T-helper 1 cell (primary cell): ENCODE measurements around the gene SNCB.

Experiments used
- DNase-seq, 5 donors: peaks; one replicate each; pipeline ENCODE4 v3.0.0-alpha.2; 2012 to 2020
- total RNA-seq, 4 donors: gene quantifications; one replicate each; lab custom pipeline; 2026; lab: John Stamatoyannopoulos, UW

SNCB gene
- total RNA-seq: 0 reads per million in 4 donors

- DNase-seq: peak in 1 of 5 donors; percentile 29
Observed at GRCh38 chr5:176629853-176630680, at the start of gene SNCB, which contains the start of gene EIF4E1B. SNCB (minus strand) TSS chr5:176630534; CDS start chr5:176629654, 880 bp downstream. EIF4E1B (plus strand) TSS chr5:176630675; CDS start chr5:176642788, 12,113 bp downstream.

DNA sequence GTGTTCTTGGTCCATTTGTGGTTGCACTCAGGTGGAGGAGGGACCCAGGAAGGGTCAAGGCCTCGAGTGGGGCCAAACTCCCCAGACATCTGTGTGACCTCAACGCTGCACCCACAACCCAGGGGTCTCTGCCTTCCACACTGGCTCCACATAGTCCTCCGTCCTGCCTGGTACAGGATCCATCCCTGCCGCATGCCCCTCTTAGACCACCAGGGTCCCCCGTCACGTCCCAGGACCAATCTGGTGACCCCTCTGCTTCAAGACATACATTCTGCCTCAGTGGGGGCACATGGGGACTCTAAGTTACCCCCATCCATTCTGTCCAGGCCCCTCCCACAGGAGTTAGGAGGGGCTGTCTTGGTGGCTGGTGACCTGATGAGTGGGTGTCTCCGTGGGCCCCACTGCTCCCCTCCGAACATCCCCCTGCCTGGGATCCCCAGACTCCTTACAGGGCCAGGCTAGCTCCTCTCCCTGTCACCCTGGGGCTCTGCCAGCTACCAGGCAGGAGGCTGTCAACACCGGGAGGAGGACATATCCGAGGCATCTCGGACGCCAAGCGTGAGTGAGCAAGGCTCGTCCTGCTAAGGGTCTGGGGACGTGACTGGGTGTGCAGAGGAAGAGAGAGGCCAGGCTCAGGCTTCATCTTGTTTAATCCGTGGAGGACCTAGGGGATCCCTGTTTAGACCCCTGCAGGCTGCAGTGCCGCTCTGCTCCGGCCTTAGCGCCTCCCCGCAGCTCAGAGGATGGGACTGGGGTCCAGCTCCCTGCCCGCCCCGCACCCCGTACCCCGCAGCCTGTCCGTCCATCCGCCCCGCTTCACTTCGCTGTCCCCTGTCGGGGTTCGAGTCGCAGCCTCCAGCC lies 49.3 kb upstream of the SNCB start:
- no peak for DNase-seq

DNA sequence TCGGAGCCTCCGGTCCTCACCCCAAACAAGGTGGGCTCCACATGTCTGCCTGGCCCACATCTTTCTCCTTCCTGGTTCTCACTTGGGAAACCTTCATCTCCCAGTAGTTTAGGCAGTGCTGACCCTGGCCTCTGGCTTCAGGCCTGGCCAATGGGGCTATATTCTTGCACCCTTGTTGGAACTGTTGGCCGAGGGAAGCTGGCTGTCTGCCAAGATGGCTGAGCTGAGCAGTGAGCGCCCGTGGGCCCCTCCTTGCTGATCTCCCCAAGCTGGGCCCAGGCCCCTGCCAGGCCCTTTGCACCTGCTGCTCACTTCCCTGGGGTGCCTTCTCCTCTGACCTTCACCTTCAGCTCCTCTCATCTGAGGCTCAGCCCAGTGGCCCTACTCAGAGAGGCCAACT lies 48.2 kb upstream of the SNCB start:
- DNase-seq: no peak

DNA sequence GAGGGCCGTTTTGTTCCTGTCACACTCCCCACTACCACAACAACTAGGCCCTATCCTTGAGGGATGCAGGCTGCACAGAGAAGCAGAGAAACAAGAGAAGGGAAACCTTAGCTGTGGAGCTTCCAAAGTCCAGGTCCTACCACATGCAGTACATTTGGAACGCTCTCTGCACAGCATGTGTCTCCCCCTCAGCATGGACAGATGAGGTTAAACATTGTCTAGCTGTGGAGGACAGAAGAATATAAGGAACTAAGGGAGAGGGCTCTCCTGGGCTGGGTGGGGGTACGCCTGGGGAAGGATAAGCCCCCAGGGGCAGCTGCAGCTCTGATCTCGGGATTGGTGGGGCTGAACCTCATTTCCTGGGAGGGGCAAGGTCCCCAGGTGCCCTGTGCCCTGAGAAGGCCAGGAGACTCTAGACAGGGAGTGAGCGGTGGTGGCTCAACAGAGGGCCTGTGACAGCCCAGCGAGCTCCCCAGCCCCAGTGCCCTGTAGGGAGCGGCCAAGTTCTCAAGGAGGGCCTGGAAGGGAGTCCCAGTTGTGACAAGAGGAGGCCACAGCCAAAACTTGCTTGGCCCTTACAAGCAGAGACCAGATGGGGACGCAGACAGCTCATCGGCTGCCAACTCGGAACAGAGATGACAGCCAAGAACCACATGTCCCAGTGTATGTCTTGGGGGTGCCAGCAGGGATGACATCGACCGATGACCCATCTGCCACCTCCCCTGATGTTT lies 47.0 kb upstream of the SNCB start:
- DNase-seq: no peak

GRCh38 chr5:176676361-176676824 lies 46.1 kb upstream of the SNCB start:
- no peak for DNase-seq

GRCh38 chr5:176675676-176676360 lies 45.5 kb upstream of the SNCB start:
- no peak for DNase-seq

DNA sequence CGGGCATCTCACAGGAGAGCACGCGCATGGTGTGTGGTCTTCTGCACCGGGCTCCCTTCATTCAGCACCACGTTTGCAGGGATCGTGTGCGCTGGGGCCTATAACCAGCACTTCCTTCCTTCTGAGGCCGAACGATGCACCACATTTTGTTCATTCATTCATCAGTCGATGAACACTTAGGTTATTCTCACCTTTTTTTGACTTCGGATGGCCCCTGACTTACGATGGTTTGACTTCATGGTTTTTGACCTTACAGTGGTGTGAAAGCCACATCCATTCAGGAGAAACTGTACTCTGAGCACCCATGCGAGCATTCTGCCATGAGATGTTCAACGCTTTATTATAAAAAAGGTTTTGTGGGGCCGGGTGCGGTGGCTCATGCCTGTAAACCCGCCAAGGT lies 44.5 kb upstream of the SNCB start:
- no peak for DNase-seq

GRCh38 chr5:176673651-176674583 lies 43.6 kb upstream of the SNCB start:
- DNase-seq: no peak

- no peak for DNase-seq
Observed at GRCh38 chr5:176671890-176672747, 41.8 kb upstream of the SNCB start.

DNA sequence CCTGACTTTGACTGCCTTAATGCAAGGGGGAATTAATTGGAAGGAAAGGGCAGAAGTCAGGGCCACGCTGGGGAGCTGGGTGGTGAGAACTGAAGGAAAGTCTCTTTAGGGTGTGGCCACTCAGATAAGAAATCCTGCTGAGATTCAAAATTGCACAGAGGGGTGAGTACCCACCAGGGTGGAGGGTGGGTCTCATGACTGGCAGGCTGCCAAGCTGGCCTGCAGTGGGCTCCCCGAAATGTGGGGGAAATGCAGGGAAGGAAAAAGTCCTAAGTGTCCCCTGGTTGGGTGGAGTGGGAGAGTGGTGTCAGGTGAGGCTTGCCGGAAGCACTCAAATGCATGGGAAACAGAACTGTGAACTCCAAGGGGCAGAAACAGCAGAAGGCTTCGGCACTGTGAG lies 41.1 kb upstream of the SNCB start:
- DNase-seq: no peak

GRCh38 chr5:176670449-176670848 lies 40.1 kb upstream of the SNCB start:
- no peak for DNase-seq

DNA sequence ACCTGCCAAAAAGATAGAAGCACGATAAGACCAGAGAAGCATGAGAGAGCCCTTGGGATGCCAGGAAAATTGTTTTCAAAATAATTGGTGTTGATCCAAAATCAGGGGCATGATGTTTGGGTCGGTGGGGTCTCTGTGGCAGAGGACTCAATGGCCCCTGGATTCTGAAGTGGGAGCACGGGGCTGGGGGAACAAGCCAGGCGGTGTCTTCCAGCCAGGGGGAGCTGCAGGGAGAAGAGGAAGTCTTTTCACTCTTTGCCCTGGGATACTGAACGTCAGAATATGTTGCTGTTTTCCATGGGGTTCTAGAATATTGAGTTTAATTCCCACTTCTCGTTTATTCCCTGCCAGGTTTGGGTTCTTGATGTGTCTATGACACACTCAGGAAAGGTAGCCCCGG lies 37.3 kb upstream of the SNCB start:
- no peak for DNase-seq

GRCh38 chr5:176665517-176665916 lies 35.2 kb upstream of the SNCB start:
- no peak for DNase-seq

DNA sequence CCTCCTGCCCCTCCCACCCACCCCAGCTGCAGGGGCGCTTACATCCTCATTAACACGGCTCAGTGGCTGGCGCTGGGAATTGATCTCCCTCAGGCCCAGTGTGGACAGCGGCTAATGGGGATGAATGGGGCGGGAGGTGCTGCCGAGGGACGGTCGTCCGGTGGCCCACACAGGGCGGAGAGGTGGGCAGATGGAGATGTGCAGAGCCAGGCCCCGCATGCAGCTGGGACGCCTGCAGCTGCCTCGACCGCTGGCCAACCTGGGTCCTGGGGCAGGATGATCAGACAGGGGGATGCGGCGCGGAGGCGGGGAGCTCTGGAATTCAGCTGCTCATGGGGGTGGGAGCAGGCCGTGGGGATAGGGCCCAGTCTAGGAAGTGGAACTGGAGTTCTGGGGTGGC lies 34.6 kb upstream of the SNCB start:
- no peak for DNase-seq

DNA sequence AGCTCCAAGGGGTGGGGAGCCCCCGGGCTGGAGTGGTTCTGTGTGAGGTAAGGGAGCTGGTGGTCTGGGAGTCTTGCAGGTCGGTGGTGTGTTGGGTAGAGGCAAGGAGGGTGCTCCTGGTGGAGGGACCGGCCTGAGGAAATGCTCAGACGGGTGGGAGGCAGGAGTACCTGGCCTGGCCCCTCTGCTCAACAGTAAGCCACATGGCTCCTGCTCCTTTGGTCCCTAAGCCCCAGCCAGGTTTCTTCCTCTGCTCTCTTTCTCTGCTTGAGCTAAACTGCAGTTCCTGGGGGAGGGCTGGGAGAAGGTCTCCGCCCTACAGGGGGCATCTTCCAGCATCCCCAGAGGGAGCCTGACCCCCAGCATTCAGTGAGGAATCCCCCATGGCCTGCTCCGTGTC lies 34.1 kb upstream of the SNCB start:
- DNase-seq: no peak

- DNase-seq: no peak
Observed at GRCh38 chr5:176663566-176663965, 33.2 kb upstream of the SNCB start.

GRCh38 chr5:176662371-176663333 lies 32.3 kb upstream of the SNCB start:
- DNase-seq: no peak

DNA sequence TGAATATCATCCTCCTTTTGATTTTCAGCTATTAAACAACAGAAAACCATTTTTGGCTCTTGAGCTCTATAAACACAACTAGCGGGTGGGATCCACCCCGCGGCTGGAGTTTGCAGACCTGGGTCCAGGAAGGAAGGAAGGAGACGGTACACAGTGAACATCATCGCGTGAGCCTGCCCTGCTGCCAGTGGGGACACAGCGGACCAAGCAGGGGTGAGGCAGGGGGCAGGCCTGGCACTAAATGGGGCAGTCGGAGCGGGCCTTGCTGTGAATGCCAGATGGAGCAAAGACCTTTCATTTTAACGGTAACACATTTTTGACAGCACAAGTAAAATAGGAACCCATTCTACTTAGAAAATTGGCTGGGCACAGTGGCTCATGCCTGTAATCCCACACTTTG lies 31.3 kb upstream of the SNCB start:
- DNase-seq: no peak
